ENCODE results near the gene RFK.

RFK gene

GRCh38 chr9:76401176-76401575, 7.0 kb upstream of the RFK start:
- Mint-ChIP-seq H3K27ac (no peak overlapping the region), H3K4me1 (peaks cover 40% of the 10 kb centered on the region), H3K36me3 (peaks cover 3% of the 10 kb centered on the region), H3K27me3 (no peaks in the 10 kb centered on the region), H3K9me3 (no peaks in the 10 kb centered on the region), H3K4me3 (no peak overlapping the region)
- CTCF ChIA-PET, result interaction anchor here (1.1 to 2.5 kb wide), 6 partner anchors 19 to 304 kb away, joined by 3 to 11 read pairs (median 6); partner anchors contain the start of gene GCNT1
- DNase-seq, result no peak

GRCh38 chr9:76400534-76401096, 6.4 kb upstream of the RFK start:
- Mint-ChIP-seq H3K27ac (peak overlapping the region; percentile 80), H3K4me1 (peaks cover 43% of the 10 kb centered on the region), H3K9me3 (no peaks in the 10 kb centered on the region), H3K27me3 (no peaks in the 10 kb centered on the region), H3K4me3 (no peak overlapping the region), H3K36me3 (peaks cover 3% of the 10 kb centered on the region)
- no peak for DNase-seq
- CTCF ChIA-PET, result interaction anchor here (0.6 to 2.5 kb wide), 6 partner anchors 20 to 305 kb away, joined by 3 to 11 read pairs (median 6); partner anchors contain the start of gene GCNT1

DNA sequence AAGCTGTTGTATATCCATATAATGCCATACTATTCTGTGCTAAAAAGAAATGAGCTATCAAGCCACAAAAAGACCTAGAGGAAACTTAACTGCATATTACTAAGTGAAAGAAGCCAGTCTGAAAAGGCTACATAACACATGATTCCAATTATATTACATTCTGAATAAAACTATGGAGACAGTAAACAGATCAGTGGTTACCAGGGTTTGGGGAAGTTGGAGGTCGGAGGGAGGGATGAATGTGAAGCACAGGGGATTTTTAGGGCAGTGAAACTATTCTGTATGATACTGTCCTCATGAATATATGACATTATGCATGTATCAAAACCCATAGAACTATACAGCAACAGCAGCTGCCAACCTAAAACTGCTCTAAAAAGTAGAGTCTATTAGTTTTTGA, 5.6 kb upstream of the RFK start:
- H3K9me3 Mint-ChIP-seq, result no peaks in the 10 kb centered on the region
- CTCF ChIA-PET, result interaction anchor here (2.1 to 2.5 kb wide), 2 partner anchors 260 to 306 kb away, joined by 6 to 11 read pairs; no protein-coding TSS in a partner anchor
- H3K27me3 Mint-ChIP-seq, result no peaks in the 10 kb centered on the region
- H3K36me3 Mint-ChIP-seq, result peaks cover 3% of the 10 kb centered on the region
- H3K4me3 Mint-ChIP-seq, result no peak overlapping the region
- H3K4me1 Mint-ChIP-seq, result peaks cover 48% of the 10 kb centered on the region
- H3K27ac Mint-ChIP-seq, result no peak overlapping the region
- DNase-seq, result no peak

DNA sequence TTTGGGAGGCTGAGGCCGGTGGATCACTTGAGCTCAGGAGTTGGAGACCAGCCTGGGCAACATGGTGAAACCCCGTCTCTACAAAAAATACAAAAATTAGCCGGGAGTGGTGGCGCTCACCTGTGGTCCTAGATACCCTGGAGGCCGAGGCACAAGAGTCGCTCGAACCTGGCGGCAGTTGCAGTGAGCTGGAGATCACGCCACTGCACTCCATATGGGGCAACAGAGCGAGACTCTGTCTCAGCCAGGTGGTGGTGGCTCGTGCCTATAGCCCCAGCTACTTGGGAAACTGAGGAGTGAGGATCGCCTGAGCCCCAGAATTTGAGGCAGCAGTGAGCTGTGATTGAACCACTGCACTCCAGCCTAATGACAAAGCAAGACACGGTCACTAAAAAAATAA, 2.4 kb upstream of the RFK start:
- no peak overlapping the region for H3K4me3 Mint-ChIP-seq
- H3K36me3 Mint-ChIP-seq, result peaks cover 13% of the 10 kb centered on the region
- H3K9me3 Mint-ChIP-seq, result peaks cover 2% of the 10 kb centered on the region
- H3K27ac Mint-ChIP-seq, result no peak overlapping the region
- CTCF ChIA-PET, result no interaction called here
- no peak for DNase-seq
- H3K4me1 Mint-ChIP-seq, result peaks cover 43% of the 10 kb centered on the region
- H3K27me3 Mint-ChIP-seq, result no peaks in the 10 kb centered on the region

- CTCF ChIA-PET, result no interaction called here
- Mint-ChIP-seq H3K36me3 (peaks cover 15% of the 10 kb centered on the region), H3K27me3 (no peaks in the 10 kb centered on the region), H3K4me1 (peaks cover 40% of the 10 kb centered on the region), H3K4me3 (no peak overlapping the region), H3K9me3 (peaks cover 2% of the 10 kb centered on the region), H3K27ac (no peak overlapping the region)
- no peak for DNase-seq
Observed at GRCh38 chr9:76396144-76396543, 1.9 kb upstream of the RFK start.

- Mint-ChIP-seq H3K4me3 (peak overlapping the region; percentile 53), H3K4me1 (peaks cover 41% of the 10 kb centered on the region), H3K27me3 (no peaks in the 10 kb centered on the region), H3K27ac (peak overlapping the region; percentile 76), H3K36me3 (peaks cover 17% of the 10 kb centered on the region), H3K9me3 (peaks cover 2% of the 10 kb centered on the region)
- CTCF ChIA-PET, result interaction anchor here (1.7 to 2.6 kb wide), 3 partner anchors 10 to 306 kb away, joined by 4 to 14 read pairs (median 13); no protein-coding TSS in a partner anchor
- DNase-seq, result no peak
Observed at GRCh38 chr9:76395381-76395780, 1.2 kb upstream of the RFK start.

- Mint-ChIP-seq H3K36me3 (peaks cover 15% of the 10 kb centered on the region), H3K4me1 (peaks cover 37% of the 10 kb centered on the region), H3K27ac (peak overlapping the region; percentile 98), H3K4me3 (peak overlapping the region; percentile 83), H3K9me3 (peaks cover 2% of the 10 kb centered on the region), H3K27me3 (no peaks in the 10 kb centered on the region)
- CTCF ChIA-PET, result interaction anchor here (0.6 to 2.6 kb wide), 12 partner anchors 10 to 1225 kb away, joined by 3 to 14 read pairs (median 4); partner anchors contain the start of gene GCNT1
- peak; percentile 64 for DNase-seq
Observed at GRCh38 chr9:76394960-76395252, 680 bp upstream of the RFK start.

DNA sequence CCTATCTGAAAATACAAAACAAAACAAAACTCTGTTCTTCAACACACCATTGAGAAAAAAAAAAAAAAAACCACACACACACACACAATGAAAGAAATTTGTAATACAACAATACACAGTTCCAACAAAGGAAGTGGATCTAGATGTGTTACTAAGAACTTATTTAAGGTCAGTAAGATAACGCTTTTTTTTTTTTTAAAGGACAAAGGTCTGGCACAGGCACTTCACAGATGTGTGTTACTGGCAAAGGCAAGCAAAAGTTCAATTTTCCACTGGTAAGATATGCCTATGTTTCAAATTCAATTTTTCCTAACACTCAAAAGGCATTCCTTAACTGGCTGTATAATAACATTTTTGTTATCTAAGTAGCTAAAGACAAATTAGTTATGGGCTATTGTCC, 3.6 kb downstream of the RFK start:
- CTCF ChIA-PET, result no interaction called here
- Mint-ChIP-seq H3K36me3 (peaks cover 31% of the 10 kb centered on the region), H3K27me3 (no peaks in the 10 kb centered on the region), H3K9me3 (peaks cover 2% of the 10 kb centered on the region), H3K27ac (no peak overlapping the region), H3K4me3 (no peak overlapping the region), H3K4me1 (peaks cover 38% of the 10 kb centered on the region)
- DNase-seq, result no peak

- Mint-ChIP-seq H3K9me3 (no peaks in the 10 kb centered on the region), H3K4me3 (no peak overlapping the region), H3K36me3 (peaks cover 5% of the 10 kb centered on the region), H3K27me3 (no peaks in the 10 kb centered on the region), H3K27ac (no peak overlapping the region), H3K4me1 (no peaks in the 10 kb centered on the region)
- DNase-seq, result no peak
- CTCF ChIA-PET, result no interaction called here
Observed at GRCh38 chr9:76379494-76379893, 14.7 kb downstream of the RFK start.

DNA sequence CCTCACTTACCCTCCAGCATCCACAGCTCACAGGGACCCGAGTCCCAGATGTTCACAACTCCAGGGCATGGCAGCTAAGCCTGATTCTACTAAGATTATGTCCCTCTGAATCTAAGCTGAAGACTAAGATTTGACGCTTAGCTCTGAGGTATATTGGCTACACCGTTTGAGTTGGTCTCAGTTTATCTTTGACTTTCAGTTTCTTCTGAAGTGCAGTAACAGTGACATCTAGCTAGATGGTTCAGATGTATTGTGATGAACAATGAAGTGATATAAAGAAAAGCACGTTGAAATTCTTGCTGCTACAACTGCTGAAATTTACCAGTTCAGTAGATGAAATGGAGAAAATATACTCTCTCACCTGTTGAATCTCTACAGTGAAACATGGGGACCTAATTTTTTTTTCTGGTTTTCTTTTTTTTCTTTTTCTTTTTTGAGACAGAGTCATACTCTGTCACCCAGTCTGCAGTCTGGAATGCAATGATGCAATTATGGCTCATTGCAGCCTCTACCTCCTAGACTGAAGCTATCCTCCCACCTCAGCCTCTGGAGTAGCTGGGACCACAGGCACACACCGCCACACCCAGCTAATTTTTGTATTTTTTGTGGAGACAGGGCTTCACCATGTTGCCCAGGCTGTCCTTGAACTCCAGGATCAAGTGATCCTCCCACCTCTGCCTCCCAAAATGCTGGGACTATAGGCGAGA, 15.7 kb downstream of the RFK start:
- H3K4me3 Mint-ChIP-seq, result no peak overlapping the region
- no peaks in the 10 kb centered on the region for H3K27me3 Mint-ChIP-seq
- CTCF ChIA-PET, result interaction anchor here (1.1 kb wide), 1 partner anchor 15 kb away, joined by 5 read pairs; no protein-coding TSS in a partner anchor
- H3K36me3 Mint-ChIP-seq, result peaks cover 4% of the 10 kb centered on the region
- H3K4me1 Mint-ChIP-seq, result no peaks in the 10 kb centered on the region
- DNase-seq, result no peak
- no peaks in the 10 kb centered on the region for H3K9me3 Mint-ChIP-seq
- no peak overlapping the region for H3K27ac Mint-ChIP-seq

- no peak for DNase-seq
- H3K9me3 Mint-ChIP-seq, result no peaks in the 10 kb centered on the region
- H3K36me3 Mint-ChIP-seq, result peaks cover 2% of the 10 kb centered on the region
- H3K4me3 Mint-ChIP-seq, result no peak overlapping the region
- no peak overlapping the region for H3K27ac Mint-ChIP-seq
- H3K27me3 Mint-ChIP-seq, result no peaks in the 10 kb centered on the region
- CTCF ChIA-PET, result interaction anchor here (1.1 kb wide), 1 partner anchor 15 kb away, joined by 5 read pairs; no protein-coding TSS in a partner anchor
- no peaks in the 10 kb centered on the region for H3K4me1 Mint-ChIP-seq
Observed at GRCh38 chr9:76377791-76378190, 16.4 kb downstream of the RFK start.

GRCh38 chr9:76374783-76375559, 19.3 kb downstream of the RFK start:
- H3K4me1 Mint-ChIP-seq, result no peaks in the 10 kb centered on the region
- CTCF ChIA-PET, result no interaction called here

GRCh38 chr9:76373784-76374474, 20.3 kb downstream of the RFK start:
- Mint-ChIP-seq H3K27ac (no peak overlapping the region), H3K9me3 (no peaks in the 10 kb centered on the region), H3K36me3 (no peaks in the 10 kb centered on the region), H3K27me3 (no peaks in the 10 kb centered on the region), H3K4me1 (no peaks in the 10 kb centered on the region), H3K4me3 (no peak overlapping the region)
- no peak for DNase-seq
- CTCF ChIA-PET, result no interaction called here

More at GRCh38 chr9:76374783-76375559, 19.3 kb downstream of the RFK start:
- no peak overlapping the region for H3K27ac Mint-ChIP-seq
- no peak overlapping the region for H3K4me3 Mint-ChIP-seq
- no peak for DNase-seq
- no peaks in the 10 kb centered on the region for H3K27me3 Mint-ChIP-seq
- no peaks in the 10 kb centered on the region for H3K36me3 Mint-ChIP-seq
- no peaks in the 10 kb centered on the region for H3K9me3 Mint-ChIP-seq

GRCh38 chr9:76373173-76373783, 20.9 kb downstream of the RFK start:
- Mint-ChIP-seq H3K27me3 (no peaks in the 10 kb centered on the region), H3K9me3 (no peaks in the 10 kb centered on the region), H3K4me3 (no peak overlapping the region), H3K27ac (no peak overlapping the region), H3K4me1 (no peaks in the 10 kb centered on the region), H3K36me3 (no peaks in the 10 kb centered on the region)
- CTCF ChIA-PET, result no interaction called here
- no peak for DNase-seq
